Measurements from ENCODE around the gene IKBKE. TPM values are rescaled to one million over a fixed set of nuclear protein-coding genes. Genes with fewer than 3 reads are reported as not detected.

Gene IKBKE
- total and polyA plus RNA-seq, 10 of the 15 experiments (the other 5 are each of a cell fraction or from before 2014, with no cell fraction given), result 12.8 to 35.1 (median 23.1) TPM

- TF ChIP-seq CHD2 (IDR thresholded peaks at IDR 0.05; ENCODE audit: borderline replicate concordance, low read depth, low read length) (no peak), MYC (IDR thresholded peaks at IDR 0.05; ENCODE audit: insufficient read depth, insufficient read length, insufficient replicate concordance, low read length, severe bottlenecking) (no peak), SPI1 (IDR thresholded peaks at IDR 0.05; ENCODE audit: borderline replicate concordance, insufficient read depth, low read depth, low read length) (no peak), PAX8 (IDR thresholded peaks at IDR 0.05) (no peak), RAD51 (IDR thresholded peaks at IDR 0.05) (no peak), YY1 (IDR thresholded peaks at IDR 0.05; ENCODE audit: low read depth, low read length) (no peak), GABPA (IDR thresholded peaks at IDR 0.05; ENCODE audit: low read depth) (no peak), NFYA (IDR thresholded peaks at IDR 0.05; ENCODE audit: borderline replicate concordance, low read depth, low read length) (no peak), KLF5 (IDR thresholded peaks at IDR 0.05; ENCODE audit: partially characterized antibody) (no peak), RCOR1 (conservative IDR thresholded peaks at IDR 0.05; ENCODE audit: low read depth, low read length) (no peak), ZNF217 (IDR thresholded peaks at IDR 0.05) (no peak), IKZF2 (IDR thresholded peaks at IDR 0.05) (peak; percentile 78 to 88; a peak in 3 of 4 replicates), CHD4 (IDR thresholded peaks at IDR 0.05) (no peak), E2F8 (IDR thresholded peaks at IDR 0.05; ENCODE audit: low read depth, partially characterized antibody) (no peak), FOXM1 (IDR thresholded peaks at IDR 0.05; ENCODE audit: low read depth, low read length) (no peak), SMAD1 (IDR thresholded peaks at IDR 0.05; ENCODE audit: low read depth, partially characterized antibody) (peak; percentile 11), PML (IDR thresholded peaks at IDR 0.05; ENCODE audit: low read length) (no peak; the same call in 1 of the 2 replicates), FOS (IDR thresholded peaks at IDR 0.05; ENCODE audit: borderline replicate concordance, extremely low read depth, insufficient read length) (no peak), SIX5 (IDR thresholded peaks at IDR 0.05; ENCODE audit: low read depth, low read length, severe bottlenecking) (no peak), ZBED1 (IDR thresholded peaks at IDR 0.05; ENCODE audit: borderline replicate concordance) (no peak; the same call in 1 of the 2 replicates), ZBTB4 (CRISPR knock-in tag; IDR thresholded peaks at IDR 0.05) (no peak)
- TF ChIP-seq, protein P1, sequence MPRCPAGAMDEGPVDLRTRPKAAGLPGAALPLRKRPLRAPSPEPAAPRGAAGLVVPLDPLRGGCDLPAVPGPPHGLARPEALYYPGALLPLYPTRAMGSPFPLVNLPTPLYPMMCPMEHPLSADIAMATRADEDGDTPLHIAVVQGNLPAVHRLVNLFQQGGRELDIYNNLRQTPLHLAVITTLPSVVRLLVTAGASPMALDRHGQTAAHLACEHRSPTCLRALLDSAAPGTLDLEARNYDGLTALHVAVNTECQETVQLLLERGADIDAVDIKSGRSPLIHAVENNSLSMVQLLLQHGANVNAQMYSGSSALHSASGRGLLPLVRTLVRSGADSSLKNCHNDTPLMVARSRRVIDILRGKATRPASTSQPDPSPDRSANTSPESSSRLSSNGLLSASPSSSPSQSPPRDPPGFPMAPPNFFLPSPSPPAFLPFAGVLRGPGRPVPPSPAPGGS (IDR thresholded peaks at IDR 0.05; ENCODE audit: borderline replicate concordance, insufficient read depth, low read depth, low read length, poor library complexity, severe bottlenecking), result no peak
- TF ChIP-seq, protein P2, sequence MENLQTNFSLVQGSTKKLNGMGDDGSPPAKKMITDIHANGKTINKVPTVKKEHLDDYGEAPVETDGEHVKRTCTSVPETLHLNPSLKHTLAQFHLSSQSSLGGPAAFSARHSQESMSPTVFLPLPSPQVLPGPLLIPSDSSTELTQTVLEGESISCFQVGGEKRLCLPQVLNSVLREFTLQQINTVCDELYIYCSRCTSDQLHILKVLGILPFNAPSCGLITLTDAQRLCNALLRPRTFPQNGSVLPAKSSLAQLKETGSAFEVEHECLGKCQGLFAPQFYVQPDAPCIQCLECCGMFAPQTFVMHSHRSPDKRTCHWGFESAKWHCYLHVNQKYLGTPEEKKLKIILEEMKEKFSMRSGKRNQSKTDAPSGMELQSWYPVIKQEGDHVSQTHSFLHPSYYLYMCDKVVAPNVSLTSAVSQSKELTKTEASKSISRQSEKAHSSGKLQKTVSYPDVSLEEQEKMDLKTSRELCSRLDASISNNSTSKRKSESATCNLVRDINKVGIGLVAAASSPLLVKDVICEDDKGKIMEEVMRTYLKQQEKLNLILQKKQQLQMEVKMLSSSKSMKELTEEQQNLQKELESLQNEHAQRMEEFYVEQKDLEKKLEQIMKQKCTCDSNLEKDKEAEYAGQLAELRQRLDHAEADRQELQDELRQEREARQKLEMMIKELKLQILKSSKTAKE (IDR thresholded peaks at IDR 0.05; ENCODE audit: low read depth, poor library complexity, severe bottlenecking), result no peak
These were observed 34.1 kb downstream of the IKBKE start (continued) for GRCh38 chr1:206504363-206504713.

Data from GM12878 (cell line).